OCI-LY7 (cell line): ENCODE data around the gene TAS1R2. TPM values are rescaled to one million over a fixed set of nuclear protein-coding genes. Genes with fewer than 3 reads are reported as not detected.
A peak's percentile ranks its signal among the peaks of the same experiment; 100 is the strongest.

Experiments used
- BruUV-seq: library from RNA; stranded (reverse); fragments of 400-500 nt; replicated peaks from 2 replicates; lab custom pipeline; 2021; lab: Mats Ljungman, UMichigan
- CTCF ChIA-PET: fragments of 300-600 bp; sonication (Branson Sonifier 250); formaldehyde crosslinking; loops from one replicate; lab custom pipeline; 2022; ENCODE audit warnings: antibody characterized with exemption; ENCODE audit not compliant: unreplicated experiment; lab: Charles Lee
- POLR2A ChIA-PET: fragments of 300-600 bp; sonication (Branson Sonifier 250); formaldehyde crosslinking; loops from one replicate; lab custom pipeline; 2022; ENCODE audit warnings: antibody characterized with exemption; lab: Charles Lee
- DNase-seq: peaks from one replicate; pipeline ENCODE4 v3.0.0-alpha.2; 2015; ENCODE audit warnings: low spot score
- H2AFZ ChIP-seq: fragments of 200-600 bp; sonication (generic), shearing (Covaris generic); 2 replicates; pipeline ENCODE4 v1.6.1; 2014; ENCODE audit warnings: mild to moderate bottlenecking, antibody characterized with exemption, low read length, moderate library complexity
- H3K27ac ChIP-seq: fragments of 200-600 bp; sonication (generic); 2 replicates; pipeline ENCODE4 v1.5.1; 2014; ENCODE audit warnings: mixed run types, low read depth, mild to moderate bottlenecking, moderate library complexity, low read length, inconsistent platforms; ENCODE audit not compliant: poor library complexity, severe bottlenecking
- H3K36me3 ChIP-seq: fragments of 200-600 bp; sonication (generic); 2 replicates; pipeline ENCODE4 v1.6.1; 2014; ENCODE audit warnings: mild to moderate bottlenecking, antibody characterized with exemption, low read length, moderate library complexity, mixed read lengths; ENCODE audit not compliant: insufficient read depth
- H3K4me1 ChIP-seq: fragments of 200-600 bp; sonication (generic); 2 replicates; pipeline ENCODE4 v1.5.1; 2014; ENCODE audit warnings: mild to moderate bottlenecking, low read length; ENCODE audit not compliant: insufficient read depth, poor library complexity, severe bottlenecking
- H3K4me2 ChIP-seq: fragments of 200-600 bp; sonication (generic); 2 replicates; pipeline ENCODE4 v1.6.1; 2014; ENCODE audit warnings: mild to moderate bottlenecking, low read length
- H3K4me3 ChIP-seq: fragments of 200-600 bp; sonication (generic); 2 replicates; pipeline ENCODE4 v1.5.1; 2014; ENCODE audit warnings: mild to moderate bottlenecking, low read depth, low read length; ENCODE audit not compliant: poor library complexity, severe bottlenecking
- H3K79me2 ChIP-seq: fragments of 200-600 bp; sonication (generic); 2 replicates; pipeline ENCODE4 v1.6.1; 2016; ENCODE audit warnings: low read depth, mild to moderate bottlenecking, low read length, moderate library complexity, mixed read lengths; ENCODE audit not compliant: insufficient read depth
- H3K9me2 ChIP-seq: fragments of 200-600 bp; sonication (generic); 2 replicates; pipeline ENCODE4 v1.6.1; 2016; ENCODE audit warnings: mild to moderate bottlenecking, low read length, mixed read lengths; ENCODE audit not compliant: insufficient read depth
- H3K9me3 ChIP-seq: fragments of 200-600 bp; sonication (generic); 2 replicates; pipeline ENCODE4 v1.6.1; 2014; ENCODE audit warnings: mild to moderate bottlenecking, mixed run types, low read length, mixed read lengths
- H4K20me1 ChIP-seq: fragments of 200-600 bp; sonication (generic); 2 replicates; pipeline ENCODE4 v1.6.1; 2014; ENCODE audit warnings: mild to moderate bottlenecking, antibody characterized with exemption, low read length, moderate library complexity, mixed read lengths; ENCODE audit not compliant: insufficient read depth
- CTCF ChIP-seq: fragments of 200-600 bp; sonication (generic); conservative IDR thresholded peaks from 2 replicates; pipeline ENCODE4 v1.5.1; 2014; ENCODE audit warnings: mild to moderate bottlenecking, antibody characterized with exemption, low read length, moderate library complexity, mixed read lengths
- EZH2phosphoT487 ChIP-seq: fragments of 200-600 bp; sonication (generic); IDR thresholded peaks from 2 replicates; pipeline ENCODE4 v1.6.1; 2018; ENCODE audit warnings: low read depth, borderline replicate concordance, mild to moderate bottlenecking, mixed run types, antibody characterized with exemption, low read length, moderate library complexity, mixed read lengths
- intact Hi-C: fragments of 100-400 bp; cut with micrococcal nuclease; formaldehyde crosslinking; loops from one replicate; pipeline ENCODE4 v1.10.0; 2022; ENCODE audit not compliant: unreplicated experiment
- total RNA-seq, 2 experiments: library from RNA; depleted of rRNA in 1 of 2; stranded (reverse); fragments of >200 nt in 1 of 2; shearing (Covaris generic) in 1 of 2; gene quantifications; 2 replicates each; pipeline ENCODE4 v1.2.3, GENCODE V29; 2014 to 2022

Gene TAS1R2
- total RNA-seq, 2 experiments from 2014 or later = not detected

DNA sequence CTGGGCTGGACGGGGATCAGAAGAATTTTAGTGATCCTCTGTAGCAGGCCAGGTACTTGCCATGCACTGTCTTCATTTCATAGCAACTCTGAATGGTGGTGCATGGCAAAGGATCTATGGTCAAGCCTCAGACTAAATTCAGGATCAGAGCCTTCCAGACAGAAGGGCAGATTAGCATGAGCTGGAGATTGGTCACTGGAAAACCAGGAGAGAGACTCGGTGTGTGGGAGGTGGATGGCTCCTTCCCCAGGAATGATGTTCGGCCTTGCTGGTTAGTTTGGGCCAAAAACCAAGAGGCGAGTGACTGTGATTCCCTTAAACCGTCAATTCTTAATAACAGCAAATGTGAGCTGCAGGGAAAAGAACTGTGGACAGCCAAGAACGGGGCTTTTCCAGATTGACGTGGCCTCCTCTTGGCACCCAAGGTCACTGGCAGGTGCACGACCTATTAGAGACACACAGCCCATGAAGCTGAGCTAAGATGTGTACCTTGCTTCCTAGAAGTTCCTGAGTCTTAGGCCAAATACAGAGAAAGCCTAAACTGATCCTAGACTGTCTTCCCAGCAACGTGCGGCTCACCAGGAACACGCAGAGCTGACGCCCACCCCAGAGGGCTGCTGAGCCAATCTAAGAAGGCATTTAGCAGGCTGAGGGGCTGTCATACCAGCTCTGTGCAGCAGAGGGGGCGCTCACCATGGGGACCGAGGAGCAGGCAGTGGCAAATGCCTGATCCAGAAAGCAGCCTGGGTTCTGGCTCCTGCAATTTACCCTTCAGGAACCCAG is 24.4 kb upstream of the TAS1R2 start:
- DNase-seq = peak; percentile 61
- no peak overlapping the region for H3K4me2 ChIP-seq
- H4K20me1 ChIP-seq = no peaks in the 10 kb centered on the region
- H3K27ac ChIP-seq = no peak overlapping the region
- ChIA-PET CTCF (interaction anchor here (0.6 to 1.1 kb wide), 4 partner anchors 9 to 312 kb away, joined by 3 to 4 read pairs (median 3); no protein-coding TSS in a partner anchor), POLR2A (interaction anchor here (0.7 kb wide), 1 partner anchor 268 kb away, joined by 3 read pairs; no protein-coding TSS in a partner anchor)
- no peaks in the 10 kb centered on the region for H3K9me2 ChIP-seq
- TF ChIP-seq EZH2phosphoT487 = no peak
- TF ChIP-seq CTCF = peak; percentile 85
- H3K79me2 ChIP-seq = no peaks in the 10 kb centered on the region
- H3K9me3 ChIP-seq = no peaks in the 10 kb centered on the region
- no peaks in the 10 kb centered on the region for H3K4me1 ChIP-seq
- intact Hi-C loops = no loop called here
- no peak overlapping the region for H2AFZ ChIP-seq
- H3K4me3 ChIP-seq = no peak overlapping the region
- H3K36me3 ChIP-seq = no peaks in the 10 kb centered on the region
- BruUV-seq = no TSS peak

- intact Hi-C loops = no loop called here
- no TSS peak for BruUV-seq
These were observed 23.6 kb upstream of the TAS1R2 start for GRCh38 chr1:18883079-18883478.

More at GRCh38 chr1:18883079-18883478, 23.6 kb upstream of the TAS1R2 start:
- Histone ChIP-seq H3K9me3 (no peaks in the 10 kb centered on the region), H3K9me2 (no peaks in the 10 kb centered on the region), H3K4me1 (no peaks in the 10 kb centered on the region), H3K79me2 (no peaks in the 10 kb centered on the region), H3K4me3 (no peak overlapping the region), H4K20me1 (no peaks in the 10 kb centered on the region), H3K27ac (no peak overlapping the region), H2AFZ (no peak overlapping the region), H3K4me2 (no peak overlapping the region), H3K36me3 (no peaks in the 10 kb centered on the region)
- ChIA-PET POLR2A (no interaction called here), CTCF (no interaction called here)
- no peak for DNase-seq
- TF ChIP-seq EZH2phosphoT487 = no peak
- TF ChIP-seq CTCF = no peak
